Keratinocyte (primary cell): Measurements from ENCODE around the gene NTSR1. TPM values are rescaled to one million over a fixed set of nuclear protein-coding genes. Genes with fewer than 3 reads are reported as not detected.

Experiments used
- DNase-seq: peaks from one replicate; pipeline ENCODE4 v3.0.0-alpha.2; 2011; ENCODE audit warnings: low read depth, missing footprints, low spot score
- FAIRE-seq: peaks from 2 replicates; lab custom pipeline; 2011; peaks lifted over from hg19 to GRCh38; lab: Jason Lieb, UNC
- H2AFZ ChIP-seq: 2 replicates; pipeline ENCODE4 v1.6.0; 2012; ENCODE audit warnings: low read length, control low read depth, inconsistent platforms; ENCODE audit not compliant: control insufficient read depth
- H3K27ac ChIP-seq: 2 replicates; pipeline ENCODE4 v1.5.1; 2011; ENCODE audit warnings: low read length; ENCODE audit not compliant: control insufficient read depth, insufficient read depth
- H3K27me3 ChIP-seq: 3 replicates; pipeline ENCODE4 v1.6.0; 2011; ENCODE audit warnings: low read length; ENCODE audit not compliant: control insufficient read depth, insufficient read depth; ENCODE audit errors: extremely low read depth
- H3K36me3 ChIP-seq, 2 experiments: 2 replicates in 1 of 2; 3 replicates in 1 of 2; pipeline ENCODE4 v1.5.1; 2011; ENCODE audit warnings: low read length in 2 of 2, mild to moderate bottlenecking in 1 of 2; ENCODE audit not compliant: control insufficient read depth in 2 of 2, insufficient read depth in 2 of 2; ENCODE audit errors: extremely low read depth in 1 of 2
- H3K4me1 ChIP-seq: 3 replicates; pipeline ENCODE4 v1.5.1; 2011; ENCODE audit warnings: low read length; ENCODE audit not compliant: control insufficient read depth, insufficient read depth; ENCODE audit errors: extremely low read depth
- H3K4me2 ChIP-seq: 3 replicates; pipeline ENCODE4 v1.6.0; 2011; ENCODE audit warnings: low read depth, low read length; ENCODE audit not compliant: control insufficient read depth, insufficient read depth; ENCODE audit errors: extremely low read depth
- H3K4me3 ChIP-seq, 3 experiments: fragments of 200-600 bp in 1 of 3; sonication (generic) in 1 of 3; 2 replicates in 2 of 3; 3 replicates in 1 of 3; pipeline ENCODE4 v1.5.1; 2011 to 2016; ENCODE audit warnings: low read length in 3 of 3, mild to moderate bottlenecking in 3 of 3, control low read depth in 2 of 3, inconsistent platforms in 1 of 3, low read depth in 1 of 3, mixed read lengths in 1 of 3, mixed run types in 1 of 3, moderate library complexity in 1 of 3; ENCODE audit not compliant: control insufficient read depth in 2 of 3, insufficient read depth in 2 of 3; ENCODE audit errors: extremely low read depth in 1 of 3
- H3K79me2 ChIP-seq: 2 replicates; pipeline ENCODE4 v1.6.0; 2012; ENCODE audit warnings: low read length; ENCODE audit not compliant: control insufficient read depth, insufficient read depth
- H3K9ac ChIP-seq: 3 replicates; pipeline ENCODE4 v1.6.0; 2011; ENCODE audit warnings: low read length; ENCODE audit not compliant: control insufficient read depth, insufficient read depth; ENCODE audit errors: extremely low read depth
- H3K9me1 ChIP-seq: 3 replicates; pipeline ENCODE4 v1.6.0; 2011; ENCODE audit warnings: low read length; ENCODE audit not compliant: control insufficient read depth, insufficient read depth; ENCODE audit errors: extremely low read depth
- H3K9me3 ChIP-seq: 2 replicates; pipeline ENCODE4 v1.5.1; 2012; ENCODE audit warnings: low read depth, low read length; ENCODE audit not compliant: control insufficient read depth
- H4K20me1 ChIP-seq: 3 replicates; pipeline ENCODE4 v1.6.0; 2011; ENCODE audit warnings: low read length; ENCODE audit not compliant: control insufficient read depth, insufficient read depth; ENCODE audit errors: extremely low read depth
- CTCF ChIP-seq, 3 experiments: IDR thresholded peaks in 1 of 3; conservative IDR thresholded peaks in 1 of 3; optimal IDR thresholded peaks in 1 of 3; 2 replicates in 2 of 3; 3 replicates in 1 of 3; pipeline versions ENCODE3 to v1.5.1; 2011; ENCODE audit warnings: low read length in 3 of 3, mild to moderate bottlenecking in 3 of 3, moderate library complexity in 2 of 3, control low read depth in 1 of 3, inconsistent platforms in 1 of 3; ENCODE audit not compliant: insufficient read depth in 2 of 3; ENCODE audit errors: extremely low read depth in 1 of 3
- EZH2 ChIP-seq: IDR thresholded peaks from one replicate; pipeline ENCODE4 v1.6.1; 2012; ENCODE audit warnings: inconsistent platforms, mild to moderate bottlenecking, low read length, moderate library complexity
- dilution Hi-C: fragments of 300-500 bp; cut with MboI; formaldehyde crosslinking; loops from one replicate; pipeline ENCODE4 v1.7.0; 2020; ENCODE audit warnings: low sequenced_read_pairs; ENCODE audit not compliant: extremely low pct_ligation_motif_present
- polyA plus RNA-seq, 5 experiments: library from polyadenylated mRNA; depleted of rRNA in 3 of 5; stranded (reverse) in 3 of 5; stranded (forward) in 1 of 5; unstranded in 1 of 5; fragments of >200 nt; gene quantifications; 1 replicate in 1 of 5; 2 replicates in 3 of 5; 3 replicates in 1 of 5; pipeline versions ENCODE4 v1.2.1 to v1.2.3, GENCODE V29; 2011 to 2012; ENCODE audit warnings: missing spikeins in 2 of 5, low read depth in 1 of 5, low replicate concordance in 1 of 5

The NTSR1 gene
- polyA plus RNA-seq, 1 donor (not counting 4 experiments of a cell fraction or from before 2014, with no cell fraction given) = 0.55 TPM

GRCh38 chr20:62663145-62664018, 45.3 kb upstream of the NTSR1 start:
- dilution Hi-C loops = no loop called here
- Histone ChIP-seq H3K4me1 (peaks cover 8% of the 10 kb centered on the region), H3K27ac (no peak overlapping the region), H3K4me3 (no peak overlapping the region), H3K4me2 (no peak overlapping the region), H3K9me1 (no peaks in the 10 kb centered on the region), H3K27me3 (no peaks in the 10 kb centered on the region), H3K36me3 (no peaks in the 10 kb centered on the region), H3K9ac (no peak overlapping the region), H2AFZ (no peak overlapping the region), H4K20me1 (no peaks in the 10 kb centered on the region), H3K79me2 (no peaks in the 10 kb centered on the region), H3K9me3 (no peaks in the 10 kb centered on the region)
- FAIRE-seq = no peak
- TF ChIP-seq EZH2 (no peak), CTCF (optimal IDR thresholded peaks at IDR 0.05 in 1 of 3, IDR thresholded peaks at IDR 0.05 in 1 of 3, conservative IDR thresholded peaks at IDR 0.05 in 1 of 3; ENCODE audit: extremely low read depth in 1 of 3, insufficient read depth in 2 of 3, low read length in 3 of 3) (no peak)
- DNase-seq = no peak

- TF ChIP-seq EZH2 = no peak
- TF ChIP-seq CTCF (optimal IDR thresholded peaks at IDR 0.05 in 1 of 3, IDR thresholded peaks at IDR 0.05 in 1 of 3, conservative IDR thresholded peaks at IDR 0.05 in 1 of 3; ENCODE audit: extremely low read depth in 1 of 3, insufficient read depth in 2 of 3, low read length in 3 of 3) = no peak
- DNase-seq (no peak), FAIRE-seq (no peak)
- H3K79me2 ChIP-seq = no peaks in the 10 kb centered on the region
- H3K4me1 ChIP-seq = peaks cover 8% of the 10 kb centered on the region
- no peak overlapping the region for H2AFZ ChIP-seq
- H3K27me3 ChIP-seq = no peaks in the 10 kb centered on the region
- no peaks in the 10 kb centered on the region for H3K9me1 ChIP-seq
- dilution Hi-C loops = no loop called here
- no peaks in the 10 kb centered on the region for H4K20me1 ChIP-seq
- H3K9me3 ChIP-seq = no peaks in the 10 kb centered on the region
- H3K36me3 ChIP-seq = no peaks in the 10 kb centered on the region
- no peak overlapping the region for H3K4me3 ChIP-seq
- no peak overlapping the region for H3K9ac ChIP-seq
- H3K4me2 ChIP-seq = no peak overlapping the region
- no peak overlapping the region for H3K27ac ChIP-seq
Measured at GRCh38 chr20:62664019-62664971, 44.3 kb upstream of the NTSR1 start.
